GM12875 (cell line): Measurements from ENCODE around the gene TRIO.

Experiments used
- H3K4me3 ChIP-seq: one replicate; pipeline ENCODE4 v1.5.1; 2011; ENCODE audit warnings: low read depth, low read length, control low read depth
- TF ChIP-seq, protein P1 (sequence below): IDR thresholded peaks from 2 replicates; pipeline ENCODE4 v1.5.1; 2011; ENCODE audit warnings: low read depth, mild to moderate bottlenecking, control low read depth, inconsistent platforms, low read length, moderate library complexity, borderline replicate concordance; ENCODE audit not compliant: insufficient read depth

The TRIO gene

DNA sequence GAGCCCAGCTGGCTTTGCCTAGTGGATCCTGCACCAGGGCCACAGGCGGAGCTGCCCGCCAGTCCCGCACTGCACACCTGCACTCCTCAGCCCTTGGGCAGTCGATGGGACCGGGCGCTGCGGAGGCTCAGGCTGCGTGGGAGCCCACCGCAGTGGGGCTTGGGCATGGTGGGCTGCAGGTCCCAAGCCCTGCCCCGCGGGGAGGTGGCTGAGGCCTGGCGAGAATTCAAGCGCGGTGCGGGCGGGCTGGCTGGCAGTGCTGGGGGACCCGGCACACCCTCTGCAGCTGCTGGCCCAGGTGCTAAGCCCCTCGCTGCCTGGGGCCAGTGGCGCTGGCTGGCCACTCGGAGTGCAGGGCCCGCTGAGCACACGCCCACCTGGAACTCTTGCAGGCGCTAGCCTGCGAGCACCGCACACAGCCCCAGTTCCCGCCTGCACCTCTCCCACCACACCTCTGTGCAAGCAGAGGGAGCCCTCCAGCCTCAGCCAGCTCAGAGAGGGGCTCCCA lies 312.7 kb downstream of the TRIO start:
- TF ChIP-seq, protein P1, sequence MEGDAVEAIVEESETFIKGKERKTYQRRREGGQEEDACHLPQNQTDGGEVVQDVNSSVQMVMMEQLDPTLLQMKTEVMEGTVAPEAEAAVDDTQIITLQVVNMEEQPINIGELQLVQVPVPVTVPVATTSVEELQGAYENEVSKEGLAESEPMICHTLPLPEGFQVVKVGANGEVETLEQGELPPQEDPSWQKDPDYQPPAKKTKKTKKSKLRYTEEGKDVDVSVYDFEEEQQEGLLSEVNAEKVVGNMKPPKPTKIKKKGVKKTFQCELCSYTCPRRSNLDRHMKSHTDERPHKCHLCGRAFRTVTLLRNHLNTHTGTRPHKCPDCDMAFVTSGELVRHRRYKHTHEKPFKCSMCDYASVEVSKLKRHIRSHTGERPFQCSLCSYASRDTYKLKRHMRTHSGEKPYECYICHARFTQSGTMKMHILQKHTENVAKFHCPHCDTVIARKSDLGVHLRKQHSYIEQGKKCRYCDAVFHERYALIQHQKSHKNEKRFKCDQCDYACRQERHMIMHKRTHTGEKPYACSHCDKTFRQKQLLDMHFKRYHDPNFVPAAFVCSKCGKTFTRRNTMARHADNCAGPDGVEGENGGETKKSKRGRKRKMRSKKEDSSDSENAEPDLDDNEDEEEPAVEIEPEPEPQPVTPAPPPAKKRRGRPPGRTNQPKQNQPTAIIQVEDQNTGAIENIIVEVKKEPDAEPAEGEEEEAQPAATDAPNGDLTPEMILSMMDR, result no peak
- H3K4me3 ChIP-seq, result no peak overlapping the region

DNA sequence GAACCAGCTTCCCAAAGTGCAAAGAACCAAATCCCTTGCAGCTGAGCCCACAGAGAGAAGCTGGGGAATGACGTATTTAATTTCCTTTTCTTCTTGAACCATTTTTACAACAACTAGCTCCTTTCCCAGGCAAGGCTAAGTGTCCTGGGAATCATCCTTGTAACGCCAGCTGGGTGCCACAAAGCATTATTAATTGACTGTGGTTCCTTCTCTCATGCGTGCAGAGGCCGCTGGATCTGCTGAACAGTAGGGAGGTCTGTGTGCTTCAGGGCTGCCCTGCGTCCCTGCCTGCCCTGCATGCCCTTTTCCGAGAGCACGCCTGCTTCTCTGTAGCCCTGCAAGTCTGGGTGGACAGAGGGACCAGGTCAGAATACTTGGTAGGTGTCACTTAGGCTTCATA lies 314.3 kb downstream of the TRIO start:
- TF ChIP-seq, protein P1, result no peak
- H3K4me3 ChIP-seq, result no peak overlapping the region

DNA sequence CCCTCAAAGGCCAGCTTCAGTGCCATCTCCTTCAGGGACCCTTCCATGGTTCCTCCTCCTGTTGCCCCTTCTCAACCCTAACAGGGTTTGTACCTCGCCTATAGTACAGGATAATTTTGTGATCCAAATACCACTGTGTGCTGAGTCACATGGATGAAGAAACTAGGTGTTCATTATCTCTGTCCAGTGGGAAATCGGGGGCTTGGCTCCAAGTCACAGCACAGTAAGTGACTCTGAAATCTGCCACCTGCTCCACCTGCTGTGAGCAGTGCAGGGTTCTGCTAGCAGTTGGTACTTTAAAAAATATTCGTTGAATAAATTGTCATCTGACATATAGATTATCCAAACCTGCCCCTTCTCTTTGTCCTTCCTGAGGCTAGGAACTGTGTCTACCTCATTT lies 315.3 kb downstream of the TRIO start:
- no peak overlapping the region for H3K4me3 ChIP-seq
- TF ChIP-seq, protein P1, result no peak

DNA sequence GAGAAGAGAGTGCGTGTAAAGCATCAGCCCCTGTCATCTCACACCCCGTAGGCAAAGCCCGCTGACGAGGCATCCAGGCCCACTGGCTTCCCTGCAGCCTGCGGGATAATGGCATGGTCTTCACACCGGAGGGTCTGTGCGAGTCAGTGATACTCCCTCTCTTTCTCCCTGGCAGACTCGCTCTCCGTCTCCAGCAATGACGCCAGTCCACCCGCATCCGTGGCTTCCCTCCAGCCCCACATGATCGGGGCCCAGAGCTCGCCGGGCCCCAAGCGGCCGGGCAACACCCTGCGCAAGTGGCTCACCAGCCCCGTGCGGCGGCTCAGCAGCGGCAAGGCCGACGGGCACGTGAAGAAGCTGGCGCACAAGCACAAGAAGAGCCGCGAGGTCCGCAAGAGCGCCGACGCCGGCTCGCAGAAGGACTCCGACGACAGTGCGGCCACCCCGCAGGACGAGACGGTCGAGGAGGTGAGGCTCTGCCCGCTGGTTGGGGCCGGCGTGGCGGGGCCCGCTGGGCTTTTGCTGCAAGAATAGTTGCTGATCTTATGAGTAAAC lies 317.8 kb downstream of the TRIO start:
- H3K4me3 ChIP-seq, result no peak overlapping the region
- TF ChIP-seq, protein P1, result no peak

DNA sequence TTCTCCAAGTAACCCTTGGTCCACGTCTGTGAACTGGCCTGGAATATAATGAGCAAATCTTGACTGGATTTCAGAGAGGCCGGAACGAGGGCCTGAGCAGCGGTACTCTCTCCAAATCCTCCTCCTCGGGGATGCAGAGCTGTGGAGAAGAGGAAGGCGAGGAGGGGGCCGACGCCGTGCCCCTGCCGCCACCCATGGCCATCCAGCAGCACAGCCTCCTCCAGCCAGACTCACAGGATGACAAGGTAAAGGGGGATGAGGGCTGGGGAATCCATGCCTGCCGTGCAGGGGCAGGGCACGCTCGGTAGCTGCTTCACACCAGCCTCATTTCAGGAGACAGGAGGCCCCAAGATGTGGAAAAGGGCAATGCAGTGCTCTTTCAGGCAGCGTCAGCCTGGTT lies 319.5 kb downstream of the TRIO start:
- TF ChIP-seq, protein P1, result no peak
- no peak overlapping the region for H3K4me3 ChIP-seq

DNA sequence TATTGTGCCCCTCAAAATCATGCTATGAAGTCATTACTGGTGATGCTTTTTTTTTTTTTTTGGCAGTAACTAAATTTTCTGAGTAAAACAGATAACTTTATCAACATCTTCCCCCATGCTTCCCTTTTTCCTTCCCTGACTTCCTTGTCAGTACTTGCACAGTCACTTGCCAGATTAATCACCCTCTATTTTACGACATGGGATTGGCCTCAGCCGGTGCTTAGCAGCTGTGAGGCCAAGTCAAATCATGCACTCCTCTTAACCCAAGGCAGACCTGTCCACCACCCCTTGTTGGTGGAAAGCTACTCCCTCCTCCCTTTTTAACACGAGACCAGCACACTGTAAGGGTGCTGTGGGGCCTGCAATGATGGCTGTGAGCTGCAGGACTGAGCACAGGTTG lies 320.5 kb downstream of the TRIO start:
- H3K4me3 ChIP-seq, result no peak overlapping the region
- TF ChIP-seq, protein P1, result no peak

DNA sequence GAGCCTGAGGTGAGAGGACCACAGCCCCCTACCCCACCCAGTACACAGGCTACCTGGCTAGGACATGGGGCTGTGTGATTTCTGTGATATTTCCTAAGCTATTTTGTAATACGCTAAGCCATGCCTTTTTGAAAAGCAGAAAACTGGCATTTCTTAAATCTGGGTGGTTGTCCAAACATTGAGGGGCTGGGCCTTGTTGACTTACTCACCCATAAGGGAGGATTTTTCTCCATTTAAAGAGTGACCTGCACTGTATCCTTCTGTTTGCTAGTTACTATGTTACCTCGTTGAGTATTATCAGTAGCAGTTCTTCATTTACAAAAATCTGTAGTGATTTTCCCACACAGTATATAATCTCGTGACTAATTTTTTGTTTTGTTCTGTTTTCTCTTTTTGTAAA lies 321.0 kb downstream of the TRIO start:
- TF ChIP-seq, protein P1, result no peak
- no peak overlapping the region for H3K4me3 ChIP-seq
